Measurements from ENCODE around the gene CLCN7.

CLCN7 gene

DNA sequence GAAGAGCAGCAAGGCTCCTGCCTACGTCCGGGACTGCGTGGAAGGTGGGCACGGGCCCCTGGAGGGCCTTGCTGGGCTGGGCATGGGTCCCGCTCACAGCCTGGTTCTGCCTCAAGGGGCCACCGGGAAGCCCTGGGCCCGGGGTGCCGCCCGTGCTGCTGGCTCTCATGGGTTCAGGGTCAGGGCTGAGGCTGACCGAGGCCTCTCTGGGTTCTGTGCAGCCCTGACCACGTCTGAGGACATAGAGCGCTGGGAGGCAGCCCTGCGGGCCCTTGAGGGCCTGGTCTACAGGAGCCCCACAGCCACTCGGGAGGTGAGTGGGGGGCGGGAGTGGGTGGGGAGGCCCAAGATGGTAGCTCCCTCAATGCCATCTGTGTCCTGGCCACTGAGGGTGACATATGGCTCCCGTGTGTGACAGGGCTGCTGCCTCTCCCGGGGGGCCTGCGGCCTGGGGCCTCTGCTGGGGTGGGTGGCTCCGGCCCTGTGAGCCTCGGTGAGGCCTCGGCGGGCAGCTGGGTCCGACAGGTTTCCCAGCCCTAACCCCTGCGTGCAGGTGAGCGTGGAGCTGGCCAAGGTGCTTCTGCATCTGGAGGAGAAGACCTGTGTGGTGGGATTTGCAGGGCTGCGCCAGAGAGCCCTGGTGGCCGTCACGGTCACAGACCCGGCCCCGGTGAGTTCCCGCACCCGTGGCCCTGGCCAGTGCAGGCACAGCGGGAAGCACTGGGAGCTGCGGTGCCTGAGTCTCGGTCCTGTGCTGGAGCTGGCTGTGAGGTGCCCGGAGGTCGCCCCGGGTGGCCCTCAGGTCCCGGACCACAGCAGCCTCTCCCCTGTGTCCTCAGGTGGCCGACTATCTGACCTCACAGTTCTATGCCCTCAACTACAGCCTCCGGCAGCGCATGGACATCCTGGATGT lies 27.5 kb upstream of the CLCN7 start:
- DNase-seq (ENCODE audit: low read depth in 2 of 2), result no peak

DNA sequence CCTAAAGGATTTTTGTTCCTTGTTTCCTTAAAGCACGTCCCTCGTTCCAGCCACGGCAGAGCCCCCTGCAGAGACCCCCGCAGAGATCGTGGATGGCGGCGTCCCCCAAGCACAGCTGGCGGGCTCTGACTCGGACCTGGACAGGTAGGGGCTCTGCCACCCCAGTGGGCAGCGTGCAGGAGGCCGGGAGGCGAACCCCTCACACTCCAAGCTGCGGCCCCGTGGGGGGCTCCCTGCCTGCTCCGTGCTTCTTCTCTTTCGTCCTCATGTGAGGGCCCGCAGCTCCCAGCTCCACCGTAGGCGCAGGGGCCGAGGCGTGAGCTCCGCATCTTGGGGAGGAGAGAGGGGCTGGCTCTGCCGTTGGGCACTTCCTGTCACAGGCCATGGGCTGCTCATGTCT lies 26.8 kb upstream of the CLCN7 start:
- DNase-seq (ENCODE audit: low read depth in 2 of 2), result no peak

DNA sequence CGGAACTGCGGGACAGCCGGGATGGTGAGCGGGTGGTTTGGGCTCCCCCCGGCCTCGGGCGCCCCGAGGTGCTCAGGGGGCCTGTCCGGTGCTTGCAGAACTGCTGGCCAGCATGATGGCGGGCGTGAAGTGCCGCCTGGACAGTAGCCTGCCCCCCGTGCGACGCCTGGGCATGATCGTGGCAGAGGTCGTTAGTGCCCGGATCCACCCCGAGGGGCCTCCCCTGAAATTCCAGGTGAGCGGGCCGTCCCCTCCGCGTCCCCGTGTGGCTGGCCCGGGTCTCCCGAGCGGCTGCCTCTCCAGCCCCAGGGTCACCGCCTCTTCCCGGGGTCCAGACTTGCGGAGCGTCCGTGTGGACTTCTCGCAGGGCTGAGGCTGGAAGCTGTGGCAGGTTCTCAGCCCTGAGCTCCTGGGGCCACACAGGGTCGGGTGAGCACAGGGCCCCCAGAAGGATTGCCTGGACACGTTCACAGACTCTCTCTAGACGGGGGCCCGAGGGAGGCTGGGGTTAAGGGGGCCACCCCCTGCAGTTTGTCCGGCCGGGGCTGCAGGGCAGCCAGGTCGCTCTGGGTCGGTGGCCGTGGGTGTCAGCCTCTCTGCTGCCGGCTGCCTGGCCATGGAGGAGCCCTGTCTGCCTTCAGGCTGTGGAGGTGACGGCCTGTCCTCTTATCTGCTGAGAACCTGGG lies 25.8 kb upstream of the CLCN7 start:
- no peak for DNase-seq (ENCODE audit: low read depth in 2 of 2)

DNA sequence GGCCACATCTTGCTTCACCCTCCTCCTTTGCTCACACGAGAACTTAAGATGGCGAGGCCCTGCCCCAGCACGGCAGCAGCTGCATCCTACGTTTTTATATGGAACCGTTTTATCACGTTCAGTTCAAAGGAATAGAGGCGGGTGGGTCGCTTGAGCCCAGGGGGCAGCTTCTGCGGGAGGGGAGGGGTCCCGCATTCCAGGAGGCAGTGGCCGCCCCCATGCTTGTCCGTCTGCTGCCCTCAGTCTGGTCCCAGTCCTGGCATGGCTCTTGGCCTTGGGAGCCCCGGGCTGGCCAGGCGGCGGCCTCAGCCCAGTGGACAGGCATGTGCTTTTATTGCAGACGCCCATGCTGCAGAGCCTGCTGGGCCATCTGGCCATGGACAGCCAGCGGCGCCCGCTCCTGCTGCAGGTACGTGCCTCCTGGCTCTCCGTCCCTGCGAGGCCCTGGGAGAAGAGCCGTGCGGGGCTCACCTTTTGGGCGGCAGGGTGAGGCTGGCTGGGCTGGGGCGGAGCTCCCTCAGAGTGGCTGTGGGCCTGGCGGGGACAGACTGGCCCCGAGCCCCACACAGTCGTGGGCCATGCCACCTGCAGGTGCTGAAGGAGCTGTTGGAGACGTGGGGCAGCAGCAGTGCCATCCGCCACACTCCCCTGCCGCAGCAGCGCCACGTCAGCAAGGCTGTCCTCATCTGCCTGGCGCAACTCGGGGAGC lies 25.1 kb upstream of the CLCN7 start:
- DNase-seq (ENCODE audit: low read depth in 2 of 2), result no peak

DNA sequence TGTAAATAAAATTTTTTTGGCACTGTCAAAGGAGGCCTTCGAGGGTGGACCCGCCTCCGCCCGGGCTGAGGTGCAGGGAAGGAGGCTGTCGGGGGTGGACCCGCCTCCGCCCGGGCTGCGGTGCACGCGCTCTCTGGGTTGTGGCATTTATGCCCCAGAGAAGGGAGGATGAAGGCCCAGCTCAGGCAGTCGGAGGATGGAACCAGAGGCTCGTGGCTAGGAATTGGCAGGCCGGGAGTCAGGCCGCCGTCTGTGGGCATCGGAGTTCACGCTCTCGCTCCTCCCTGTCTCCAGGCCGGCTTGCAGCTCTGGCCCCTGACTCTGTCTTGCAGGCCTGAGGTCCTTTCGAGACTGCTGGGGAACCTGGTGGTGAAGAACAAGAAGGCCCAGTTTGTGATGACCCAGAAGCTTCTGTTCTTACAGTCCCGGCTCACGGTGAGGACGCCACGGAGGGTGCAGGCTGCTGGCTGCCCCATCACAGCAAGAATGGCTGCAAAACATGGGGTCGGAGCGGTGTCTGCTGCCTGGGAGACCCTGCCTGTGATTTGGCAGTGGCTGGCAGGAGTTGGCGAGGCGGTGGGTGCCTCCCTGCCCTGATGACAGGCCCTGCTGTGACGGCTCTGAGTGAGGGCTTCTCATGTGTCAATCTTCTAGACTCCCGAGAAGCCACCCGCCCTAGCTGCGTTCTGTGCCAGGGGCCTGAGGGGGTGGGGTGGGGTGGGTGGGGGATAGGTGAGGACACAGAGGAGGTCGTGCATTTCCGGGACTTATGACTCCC lies 24.3 kb upstream of the CLCN7 start:
- no peak for DNase-seq (ENCODE audit: low read depth in 2 of 2)

DNA sequence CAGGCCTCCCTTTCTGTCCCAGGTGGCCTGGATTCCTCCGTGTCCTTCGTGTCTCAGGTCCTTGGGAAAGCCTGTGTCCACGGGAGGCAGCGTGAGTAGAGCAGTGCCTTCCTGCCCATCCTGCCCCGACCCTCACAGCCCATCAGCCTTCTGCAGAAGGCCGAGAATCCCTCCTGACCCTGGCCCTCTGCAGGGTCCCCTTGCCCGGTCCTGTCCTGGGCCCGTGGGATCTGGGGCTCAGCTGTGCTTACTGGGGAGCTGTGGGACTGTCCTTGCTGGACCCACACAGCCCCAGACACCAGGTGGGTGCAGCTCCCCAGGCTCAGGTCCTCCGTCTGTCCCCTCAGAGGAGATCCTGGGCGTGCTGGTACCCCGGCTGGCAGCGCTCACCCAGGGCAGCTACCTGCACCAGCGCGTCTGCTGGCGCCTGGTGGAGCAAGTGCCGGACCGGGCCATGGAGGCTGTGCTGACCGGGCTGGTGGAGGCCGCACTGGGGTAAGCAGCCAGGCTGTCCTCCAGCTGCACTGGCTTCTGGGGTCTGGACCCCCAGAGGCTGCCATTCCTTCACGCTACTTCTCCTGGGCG lies 22.3 kb upstream of the CLCN7 start:
- DNase-seq (ENCODE audit: low read depth in 2 of 2), result no peak

DNA sequence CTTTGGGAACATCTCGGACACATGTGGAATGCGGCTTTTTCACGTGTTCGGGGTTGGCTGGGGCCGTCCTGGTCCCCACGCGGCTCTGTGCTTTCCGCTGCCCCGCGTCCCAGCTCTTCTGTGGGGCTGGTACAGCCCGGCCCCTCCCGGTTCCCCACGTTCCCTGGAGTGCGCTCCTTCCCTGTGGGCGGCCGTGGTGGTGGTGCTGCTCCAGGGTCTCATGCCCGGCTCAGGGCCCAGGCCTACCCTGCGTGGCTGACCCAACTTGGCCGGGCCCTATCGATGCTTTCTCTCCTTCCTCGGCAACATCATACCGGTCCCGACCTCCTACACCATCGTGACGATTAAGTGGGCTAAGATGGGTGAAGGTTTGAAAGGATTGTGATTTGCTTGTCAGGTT lies 21.6 kb upstream of the CLCN7 start:
- no peak for DNase-seq (ENCODE audit: low read depth in 2 of 2)

DNA sequence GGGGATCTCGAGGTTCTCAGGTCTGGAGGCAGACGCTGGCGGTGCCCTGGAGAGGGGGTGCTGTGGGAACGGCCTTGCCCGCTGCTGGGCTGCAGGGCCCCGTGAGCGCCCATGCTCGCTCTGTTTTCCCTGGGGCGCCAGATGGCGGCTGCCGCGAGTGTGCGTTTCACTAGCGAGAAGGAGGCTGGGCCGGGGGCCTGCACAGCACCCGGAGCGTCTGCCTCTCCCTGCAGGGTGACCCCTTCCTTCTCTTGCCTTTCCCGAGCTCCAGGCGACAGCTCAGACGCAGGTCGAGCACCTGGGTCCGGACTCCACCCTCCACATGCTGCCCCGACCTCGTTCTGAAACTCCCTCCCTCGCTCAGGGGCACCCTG lies 21.0 kb upstream of the CLCN7 start:
- DNase-seq (ENCODE audit: low read depth in 2 of 2), result no peak

DNA sequence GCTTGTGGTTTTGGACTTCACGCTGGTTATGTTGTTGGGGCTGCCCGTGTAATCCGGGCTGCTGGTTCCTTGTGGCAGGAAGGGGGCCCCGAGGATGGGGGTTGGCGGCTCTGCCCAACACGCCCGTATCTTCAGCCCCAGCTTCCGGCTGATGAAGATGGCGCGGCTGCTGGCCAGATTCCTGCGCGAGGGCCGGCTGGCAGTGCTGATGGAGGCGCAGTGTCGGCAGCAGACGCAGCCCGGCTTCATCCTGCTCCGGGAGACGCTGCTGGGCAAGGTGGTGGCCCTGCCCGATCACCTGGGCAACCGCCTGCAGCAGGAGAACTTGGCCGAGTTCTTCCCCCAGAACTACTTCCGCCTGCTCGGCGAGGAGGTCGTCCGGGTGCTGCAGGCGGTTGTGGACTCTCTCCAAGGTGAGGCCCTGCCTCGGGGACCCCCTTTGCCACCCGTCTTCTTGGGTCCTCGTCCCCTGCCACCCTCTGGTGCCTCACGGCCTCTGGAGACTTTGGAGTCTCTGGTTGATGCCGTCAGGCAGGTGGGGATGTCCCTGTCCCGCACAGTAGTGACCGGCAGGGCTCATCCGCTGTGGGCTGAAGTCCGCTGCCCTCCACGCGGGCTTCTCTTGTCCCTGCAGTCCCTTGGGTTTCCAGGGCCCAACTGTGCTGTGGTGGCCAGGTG lies 20.5 kb upstream of the CLCN7 start:
- DNase-seq (ENCODE audit: low read depth in 2 of 2), result no peak

DNA sequence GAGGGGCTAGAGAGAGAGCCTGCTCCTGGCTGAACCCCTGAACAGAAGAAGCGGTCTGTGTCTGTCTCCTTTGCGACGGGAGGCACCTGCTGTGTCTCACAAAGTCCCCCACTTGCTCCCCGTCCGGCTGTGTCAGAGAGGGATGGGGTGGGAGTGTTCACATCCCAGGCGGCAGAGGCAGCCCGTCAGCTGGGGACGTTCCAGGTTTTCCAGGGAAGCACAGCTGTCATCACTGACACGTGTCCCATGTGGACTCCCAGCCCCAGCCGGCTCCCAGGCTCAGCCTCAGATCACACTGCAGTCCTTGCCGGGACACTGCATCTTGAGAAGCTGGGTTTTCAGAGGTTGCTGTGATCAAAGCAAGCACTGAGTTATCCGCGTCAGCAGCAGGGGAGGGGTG lies 19.9 kb upstream of the CLCN7 start:
- DNase-seq (ENCODE audit: low read depth in 2 of 2), result no peak

DNA sequence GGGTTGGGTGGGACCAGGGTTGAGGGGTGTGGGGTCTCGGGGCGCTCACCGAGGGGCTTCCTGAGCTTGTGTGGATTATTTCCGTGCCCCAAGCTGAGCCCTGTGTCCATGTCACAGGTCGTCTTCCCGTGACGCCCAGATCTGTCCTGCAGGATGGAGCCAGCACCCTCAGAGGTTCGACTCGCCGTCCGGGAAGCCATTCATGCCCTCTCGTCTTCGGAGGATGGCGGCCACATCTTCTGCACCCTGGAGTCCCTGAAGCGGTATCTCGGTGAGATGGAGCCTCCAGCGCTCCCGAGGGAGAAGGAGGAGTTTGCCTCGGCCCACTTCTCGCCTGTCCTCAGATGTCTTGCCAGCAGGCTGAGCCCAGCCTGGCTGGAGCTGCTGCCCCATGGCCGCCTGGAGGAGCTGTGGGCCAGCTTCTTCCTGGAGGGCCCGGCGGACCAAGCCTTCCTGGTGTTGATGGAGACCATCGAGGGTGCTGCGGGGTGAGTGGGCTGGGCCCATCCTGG lies 19.4 kb upstream of the CLCN7 start:
- no peak for DNase-seq (ENCODE audit: low read depth in 2 of 2)

DNA sequence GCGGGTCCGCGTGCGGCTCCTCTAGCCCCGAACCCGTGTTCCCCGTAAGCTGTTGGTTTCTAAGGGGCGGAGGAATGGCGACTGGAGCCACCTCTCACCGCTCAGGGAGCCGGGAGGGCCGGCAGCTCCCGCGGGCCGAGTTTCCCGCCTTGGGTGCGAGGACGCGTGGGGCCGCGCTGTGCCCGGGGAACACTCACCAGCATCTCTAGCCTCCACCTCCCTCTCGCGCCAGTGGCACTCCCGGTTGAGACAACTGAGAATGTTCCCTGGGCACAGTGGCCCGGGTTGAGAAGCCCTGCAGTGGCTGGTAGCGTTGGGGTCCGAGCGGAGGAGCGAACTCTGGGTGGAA lies 18.9 kb upstream of the CLCN7 start:
- no peak for DNase-seq (ENCODE audit: low read depth in 2 of 2)

DNA sequence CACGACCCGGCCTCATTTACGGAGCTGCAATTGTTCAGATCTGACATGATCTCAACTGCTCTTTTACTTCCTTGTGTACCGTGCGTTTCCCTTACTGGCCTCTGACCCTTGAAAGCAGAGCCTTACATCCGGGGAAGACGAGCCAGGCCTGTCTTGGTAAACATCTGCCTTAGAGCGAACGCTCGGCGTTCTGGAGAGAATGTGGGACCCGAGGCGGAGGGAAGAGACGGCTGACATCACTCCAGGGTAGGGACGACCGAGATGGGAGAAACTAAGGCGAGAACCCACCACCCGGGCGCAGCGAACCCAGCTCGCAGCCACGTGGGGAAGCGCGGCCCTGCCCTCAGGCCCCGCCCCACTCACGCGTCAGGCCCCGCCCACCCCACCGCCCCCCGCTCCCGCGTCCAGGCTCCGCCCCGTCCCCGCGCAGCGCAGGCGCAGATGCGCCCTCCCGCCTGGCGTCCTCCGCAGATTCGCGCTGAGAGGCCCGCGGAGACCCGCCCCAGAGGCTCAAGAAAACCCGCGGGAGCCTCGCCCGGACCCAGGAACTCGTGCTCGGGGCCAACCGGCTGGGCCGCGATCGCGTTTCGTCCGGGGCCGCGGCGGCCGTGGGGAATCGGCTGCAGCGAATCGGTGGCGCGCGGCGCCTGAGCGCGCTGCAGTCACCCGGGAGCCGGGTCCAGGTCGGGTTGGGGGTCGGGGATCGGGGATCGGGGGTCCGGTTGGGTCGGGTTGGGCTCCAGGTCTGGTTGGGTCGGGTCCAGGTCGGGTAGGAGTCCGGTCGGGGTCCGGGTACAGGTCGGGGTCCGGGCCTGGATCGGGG lies 18.3 kb upstream of the CLCN7 start, which contains the start of gene TELO2:
TSS of gene TELO2 (plus strand) at position 438 of the 823 bp plus-strand sequence. CDS start 922 bp downstream, outside the sequence.
- peak; percentile 79 to 85 for DNase-seq (ENCODE audit: low read depth in 2 of 2)

DNA sequence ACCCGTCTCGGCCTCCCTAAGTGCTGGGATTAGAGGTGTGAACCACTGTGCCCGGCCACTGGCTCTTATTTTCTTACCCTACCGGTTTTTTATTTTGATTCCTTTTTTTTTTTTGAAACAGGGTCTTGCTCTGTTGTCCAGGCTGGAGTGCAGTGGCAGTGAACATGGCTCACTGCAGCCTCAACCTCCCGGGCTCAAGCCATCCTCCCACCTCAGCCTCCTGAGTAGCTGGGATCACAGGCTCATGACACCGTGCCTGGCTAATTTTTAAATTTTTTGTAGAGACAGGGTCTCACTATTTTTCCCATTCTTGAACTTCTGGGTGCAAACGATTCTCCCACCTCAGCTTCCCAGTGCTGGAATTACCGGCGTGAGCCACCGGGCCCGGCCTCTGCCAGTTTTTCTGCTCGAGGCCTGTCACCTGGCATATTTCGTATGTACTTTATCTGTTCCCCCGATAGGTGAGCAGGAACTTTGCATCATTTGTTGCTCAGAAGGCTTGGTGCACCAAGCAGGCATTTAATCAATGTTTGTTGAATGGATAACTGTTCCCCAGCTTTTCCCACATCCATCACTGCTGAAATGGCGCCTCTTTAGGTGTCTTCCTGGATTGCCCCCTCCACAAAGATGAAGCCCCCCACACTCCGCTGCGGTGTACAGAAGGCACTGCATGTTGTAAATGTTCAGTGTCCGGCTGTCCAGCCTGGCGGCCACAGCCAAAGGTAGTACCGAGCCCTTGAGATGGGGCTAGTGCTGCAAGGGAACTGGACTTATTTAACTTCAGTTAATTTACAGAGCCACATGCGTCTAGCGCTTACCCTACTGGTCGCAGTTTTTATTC lies 17.5 kb upstream of the CLCN7 start:
- no peak for DNase-seq (ENCODE audit: low read depth in 2 of 2)

DNA sequence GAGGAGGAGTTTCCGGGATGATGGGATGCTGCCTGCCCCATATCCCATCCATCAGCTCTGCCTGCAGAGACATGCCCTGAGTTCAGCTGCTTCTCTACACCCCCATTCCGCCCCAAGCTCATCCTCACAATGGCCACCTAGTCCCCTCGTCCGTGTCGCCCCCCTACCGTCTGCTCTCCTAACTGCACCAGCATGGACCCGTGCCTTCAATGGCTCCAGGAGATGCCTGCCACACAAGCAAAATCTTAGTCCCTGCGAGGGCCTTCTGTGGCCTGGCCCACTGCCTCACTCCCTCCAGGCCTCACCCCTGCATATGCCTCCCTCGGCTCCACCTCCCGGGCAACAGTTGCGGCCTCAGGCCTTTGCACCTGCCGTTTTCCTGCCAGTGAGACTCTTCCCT lies 16.5 kb upstream of the CLCN7 start:
- DNase-seq (ENCODE audit: low read depth in 2 of 2), result no peak

DNA sequence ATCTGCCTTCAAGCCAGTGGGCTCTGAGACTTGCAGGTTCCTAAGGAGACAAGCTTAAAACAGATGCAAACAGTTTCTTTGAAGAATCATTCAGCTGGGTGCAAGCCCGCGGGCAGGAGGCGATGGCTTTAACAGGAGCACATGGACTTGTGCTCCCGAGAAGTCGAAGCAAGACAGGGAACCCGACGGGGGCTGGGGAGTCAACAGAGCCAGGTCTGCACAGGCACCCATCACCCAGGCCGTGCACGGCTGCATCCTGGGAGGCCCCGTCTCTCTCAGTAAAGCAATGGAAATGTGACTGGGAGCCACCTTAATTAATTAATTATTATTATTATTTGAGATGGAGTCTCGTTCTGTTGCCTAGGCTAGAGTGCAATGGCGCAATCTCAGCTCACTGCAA lies 14.2 kb upstream of the CLCN7 start:
- DNase-seq (ENCODE audit: low read depth in 2 of 2), result no peak

DNA sequence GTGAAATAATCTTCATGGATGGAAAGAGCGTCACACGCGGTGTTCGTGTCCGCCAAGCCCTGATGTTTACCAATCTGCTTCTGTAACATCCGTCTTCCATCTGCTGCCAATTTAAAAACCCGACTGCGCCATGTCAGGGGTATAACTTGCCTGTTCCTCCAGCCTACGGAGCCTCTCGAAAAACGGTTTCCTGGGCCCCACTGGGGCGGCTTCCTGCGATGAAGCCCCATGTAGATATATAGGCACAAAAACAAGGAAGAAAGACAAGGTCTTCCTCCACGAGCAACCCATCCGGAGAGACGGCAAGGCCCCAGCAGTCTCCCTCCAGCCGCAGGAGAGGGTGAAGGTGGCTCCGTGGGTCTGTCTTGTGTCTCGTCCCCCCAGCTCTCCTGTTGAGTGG lies 13.8 kb upstream of the CLCN7 start, which contains the start of gene PTX4:
TSS of gene PTX4 (minus strand) at position 326 of the 400 bp plus-strand sequence. CDS start at position 291, 35 bp downstream.
- DNase-seq (ENCODE audit: low read depth in 2 of 2), result no peak

DNA sequence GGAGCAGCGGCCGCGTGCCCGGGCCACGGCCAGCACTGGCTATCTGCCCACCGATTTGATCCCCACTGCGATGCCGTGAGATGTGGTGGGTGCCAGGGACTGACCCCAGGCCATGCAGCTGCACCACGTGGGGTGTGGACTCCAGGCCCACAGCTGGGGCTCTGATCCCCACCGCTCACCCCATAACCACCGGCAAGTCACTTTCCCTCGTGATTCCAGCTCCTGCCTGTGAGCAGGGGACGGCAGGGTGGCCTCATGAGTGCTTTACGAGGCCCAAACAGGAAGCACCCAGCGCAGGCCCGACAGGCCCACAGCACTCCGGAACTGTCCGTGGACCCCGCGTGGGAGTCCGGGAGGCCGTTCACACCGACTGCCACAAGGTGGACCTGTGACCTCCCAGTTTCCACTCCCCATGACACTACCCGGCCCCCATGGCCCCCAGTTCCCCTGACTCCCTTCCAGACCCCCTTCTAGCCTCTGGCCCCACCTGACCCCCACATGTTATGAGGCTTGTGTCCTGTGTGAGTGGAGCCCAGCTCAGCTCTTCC lies 13.3 kb upstream of the CLCN7 start:
- DNase-seq (ENCODE audit: low read depth in 2 of 2), result no peak
